ENCODE data around the gene KDM2A. TPM values are rescaled to one million over a fixed set of nuclear protein-coding genes. Genes with fewer than 3 reads are reported as not detected.

The KDM2A gene
- total and polyA plus RNA-seq, 2 of the 13 experiments (the other 11 are each of a cell fraction or from before 2014, with no cell fraction given), result 31.3 to 31.4 TPM

DNA sequence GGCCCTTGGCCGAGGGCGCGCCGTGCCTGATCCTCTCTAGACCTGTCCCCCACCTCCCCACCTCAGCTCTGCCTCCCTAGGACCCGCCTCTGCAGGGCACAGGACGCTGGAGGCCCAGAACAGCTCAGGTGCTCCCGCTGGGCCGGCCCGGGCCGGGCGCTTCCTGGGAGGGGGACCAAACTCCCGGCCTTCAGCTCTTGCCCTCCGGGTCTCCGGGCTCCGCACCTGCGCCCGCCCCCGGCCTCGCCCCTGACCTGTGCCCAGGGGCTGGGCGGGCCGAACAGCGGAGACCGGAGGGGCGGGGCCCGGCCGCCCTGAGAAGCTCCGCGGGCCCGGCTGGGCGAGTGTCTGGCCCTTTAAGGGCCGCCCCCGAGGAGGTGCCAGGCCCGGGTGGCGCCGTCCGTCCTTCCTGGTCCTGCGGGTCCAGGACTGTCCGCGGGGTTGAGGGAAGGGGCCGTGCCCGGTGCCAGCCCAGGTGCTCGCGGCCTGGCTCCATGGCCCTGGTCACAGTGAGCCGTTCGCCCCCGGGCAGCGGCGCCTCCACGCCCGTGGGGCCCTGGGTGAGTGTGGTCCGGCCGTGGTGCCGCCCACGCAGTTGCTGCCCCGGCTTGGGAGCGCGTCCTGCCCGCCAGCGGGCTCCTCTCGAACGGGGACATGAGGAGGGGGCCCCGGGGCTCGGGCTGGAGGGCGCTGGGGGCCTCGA lies 184.2 kb downstream of the KDM2A start, which contains the start of gene SSH3 (continued):
- peak; percentile 35 for TF ChIP-seq SPEN (CRISPR knock-in tag; IDR thresholded peaks at IDR 0.05; ENCODE audit: low read depth)
- TF ChIP-seq HNRNPLL (IDR thresholded peaks at IDR 0.05; ENCODE audit: low read depth, low read length, poor library complexity, severe bottlenecking), result peak; percentile 20
- TF ChIP-seq, protein P1, sequence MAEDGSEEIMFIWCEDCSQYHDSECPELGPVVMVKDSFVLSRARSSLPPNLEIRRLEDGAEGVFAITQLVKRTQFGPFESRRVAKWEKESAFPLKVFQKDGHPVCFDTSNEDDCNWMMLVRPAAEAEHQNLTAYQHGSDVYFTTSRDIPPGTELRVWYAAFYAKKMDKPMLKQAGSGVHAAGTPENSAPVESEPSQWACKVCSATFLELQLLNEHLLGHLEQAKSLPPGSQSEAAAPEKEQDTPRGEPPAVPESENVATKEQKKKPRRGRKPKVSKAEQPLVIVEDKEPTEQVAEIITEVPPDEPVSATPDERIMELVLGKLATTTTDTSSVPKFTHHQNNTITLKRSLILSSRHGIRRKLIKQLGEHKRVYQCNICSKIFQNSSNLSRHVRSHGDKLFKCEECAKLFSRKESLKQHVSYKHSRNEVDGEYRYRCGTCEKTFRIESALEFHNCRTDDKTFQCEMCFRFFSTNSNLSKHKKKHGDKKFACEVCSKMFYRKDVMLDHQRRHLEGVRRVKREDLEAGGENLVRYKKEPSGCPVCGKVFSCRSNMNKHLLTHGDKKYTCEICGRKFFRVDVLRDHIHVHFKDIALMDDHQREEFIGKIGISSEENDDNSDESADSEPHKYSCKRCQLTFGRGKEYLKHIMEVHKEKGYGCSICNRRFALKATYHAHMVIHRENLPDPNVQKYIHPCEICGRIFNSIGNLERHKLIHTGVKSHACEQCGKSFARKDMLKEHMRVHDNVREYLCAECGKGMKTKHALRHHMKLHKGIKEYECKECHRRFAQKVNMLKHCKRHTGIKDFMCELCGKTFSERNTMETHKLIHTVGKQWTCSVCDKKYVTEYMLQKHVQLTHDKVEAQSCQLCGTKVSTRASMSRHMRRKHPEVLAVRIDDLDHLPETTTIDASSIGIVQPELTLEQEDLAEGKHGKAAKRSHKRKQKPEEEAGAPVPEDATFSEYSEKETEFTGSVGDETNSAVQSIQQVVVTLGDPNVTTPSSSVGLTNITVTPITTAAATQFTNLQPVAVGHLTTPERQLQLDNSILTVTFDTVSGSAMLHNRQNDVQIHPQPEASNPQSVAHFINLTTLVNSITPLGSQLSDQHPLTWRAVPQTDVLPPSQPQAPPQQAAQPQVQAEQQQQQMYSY (CRISPR knock-in tag; IDR thresholded peaks at IDR 0.05), result no peak
- TF ChIP-seq, protein P2, sequence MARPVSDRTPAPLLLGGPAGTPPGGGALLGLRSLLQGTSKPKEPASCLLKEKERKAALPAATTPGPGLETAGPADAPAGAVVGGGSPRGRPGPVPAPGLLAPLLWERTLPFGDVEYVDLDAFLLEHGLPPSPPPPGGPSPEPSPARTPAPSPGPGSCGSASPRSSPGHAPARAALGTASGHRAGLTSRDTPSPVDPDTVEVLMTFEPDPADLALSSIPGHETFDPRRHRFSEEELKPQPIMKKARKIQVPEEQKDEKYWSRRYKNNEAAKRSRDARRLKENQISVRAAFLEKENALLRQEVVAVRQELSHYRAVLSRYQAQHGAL (CRISPR knock-in tag; IDR thresholded peaks at IDR 0.05; ENCODE audit: not compliant biosample characterization), result peak; percentile 58
- peak; percentile 25 for TF ChIP-seq XRCC5 (optimal IDR thresholded peaks at IDR 0.05; ENCODE audit: low read length)
- TF ChIP-seq, protein P3, sequence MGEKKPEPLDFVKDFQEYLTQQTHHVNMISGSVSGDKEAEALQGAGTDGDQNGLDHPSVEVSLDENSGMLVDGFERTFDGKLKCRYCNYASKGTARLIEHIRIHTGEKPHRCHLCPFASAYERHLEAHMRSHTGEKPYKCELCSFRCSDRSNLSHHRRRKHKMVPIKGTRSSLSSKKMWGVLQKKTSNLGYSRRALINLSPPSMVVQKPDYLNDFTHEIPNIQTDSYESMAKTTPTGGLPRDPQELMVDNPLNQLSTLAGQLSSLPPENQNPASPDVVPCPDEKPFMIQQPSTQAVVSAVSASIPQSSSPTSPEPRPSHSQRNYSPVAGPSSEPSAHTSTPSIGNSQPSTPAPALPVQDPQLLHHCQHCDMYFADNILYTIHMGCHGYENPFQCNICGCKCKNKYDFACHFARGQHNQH (CRISPR knock-in tag; IDR thresholded peaks at IDR 0.05), result no peak
- TF ChIP-seq ZNF460 (CRISPR knock-in tag; IDR thresholded peaks at IDR 0.05; ENCODE audit: borderline replicate concordance), result no peak
- no peak for TF ChIP-seq ZNF292 (CRISPR knock-in tag; IDR thresholded peaks at IDR 0.05; ENCODE audit: borderline replicate concordance, low read depth)
- no peak; the same call in 1 of the 2 replicates for TF ChIP-seq ZNF607 (CRISPR knock-in tag; IDR thresholded peaks at IDR 0.05; ENCODE audit: borderline replicate concordance)
- no peak for TF ChIP-seq ATF3 (CRISPR knock-in tag; IDR thresholded peaks at IDR 0.05)
- TF ChIP-seq FOXK1 (CRISPR knock-in tag; IDR thresholded peaks at IDR 0.05; ENCODE audit: borderline replicate concordance, low read depth), result no peak
- TF ChIP-seq KAT8 (CRISPR knock-in tag; IDR thresholded peaks at IDR 0.05), result peak; percentile 24; the same call in 1 of the 2 replicates
- no peak for TF ChIP-seq REPIN1 (CRISPR knock-in tag; IDR thresholded peaks at IDR 0.05; ENCODE audit: borderline replicate concordance, low read depth)
- TF ChIP-seq SALL1 (CRISPR knock-in tag; IDR thresholded peaks at IDR 0.05), result 0 out of 2 replicates have a peak, but pooled peaks have one; percentile 25
- TF ChIP-seq, protein P4, sequence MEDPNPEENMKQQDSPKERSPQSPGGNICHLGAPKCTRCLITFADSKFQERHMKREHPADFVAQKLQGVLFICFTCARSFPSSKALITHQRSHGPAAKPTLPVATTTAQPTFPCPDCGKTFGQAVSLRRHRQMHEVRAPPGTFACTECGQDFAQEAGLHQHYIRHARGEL (CRISPR knock-in tag; IDR thresholded peaks at IDR 0.05), result no peak
- TF ChIP-seq ZSCAN25 (CRISPR knock-in tag; IDR thresholded peaks at IDR 0.05), result peak; percentile 53
- TF ChIP-seq ZFX (CRISPR knock-in tag; IDR thresholded peaks at IDR 0.05; ENCODE audit: low read depth), result peak; percentile 80
- TF ChIP-seq YEATS4 (CRISPR knock-in tag; IDR thresholded peaks at IDR 0.05; ENCODE audit: borderline replicate concordance), result peak; percentile 65
- TF ChIP-seq THYN1 (CRISPR knock-in tag; IDR thresholded peaks at IDR 0.05; ENCODE audit: borderline replicate concordance, low read depth), result no peak
- peak in 1 of 2 experiments; percentile 66; a peak in 1 of 4 replicates for TF ChIP-seq KLF16 (CRISPR knock-in tag; IDR thresholded peaks at IDR 0.05)
- TF ChIP-seq MAX (IDR thresholded peaks at IDR 0.05), result peak; percentile 43
- peak; percentile 59; the same call in 1 of the 2 replicates for TF ChIP-seq TBX2 (CRISPR knock-in tag; IDR thresholded peaks at IDR 0.05; ENCODE audit: borderline replicate concordance)
- TF ChIP-seq ZNF225 (CRISPR knock-in tag; IDR thresholded peaks at IDR 0.05), result peak; percentile 29; the same call in 1 of the 2 replicates
